HepG2 (cell line): Measurements from ENCODE around the gene JUND. TPM values are rescaled to one million over a fixed set of nuclear protein-coding genes. Genes with fewer than 3 reads are reported as not detected.

ENCODE experiments used
- CCAR2 ChIP-seq: fragments of 200-400 bp; formaldehyde crosslinking; optimal IDR thresholded peaks from 2 replicates; pipeline ENCODE3; 2018; ENCODE audit warnings: low read depth, mild to moderate bottlenecking, low read length, moderate library complexity
- CCDC6 ChIP-seq: sonication (generic); formaldehyde crosslinking; IDR thresholded peaks from 2 replicates; pipeline ENCODE4 v1.8.1; 2022; ENCODE audit warnings: mild to moderate bottlenecking, missing genetic modification reagents, moderate library complexity
- HNRNPH1 ChIP-seq: fragments of 200-400 bp; formaldehyde crosslinking; optimal IDR thresholded peaks from 2 replicates; pipeline ENCODE3; 2017; ENCODE audit warnings: mild to moderate bottlenecking, low read depth, low read length
- HOXA5 ChIP-seq: sonication (generic); formaldehyde crosslinking; IDR thresholded peaks from 2 replicates; pipeline ENCODE4 v1.4.0; 2020; ENCODE audit warnings: missing genetic modification reagents
- KDM6A ChIP-seq: IDR thresholded peaks from 2 replicates; pipeline ENCODE4 v1.6.1; 2016; ENCODE audit warnings: low read depth
- ZNF326 ChIP-seq: sonication (generic); formaldehyde crosslinking; IDR thresholded peaks from 2 replicates; pipeline ENCODE4 v1.4.0; 2020; ENCODE audit warnings: missing genetic modification reagents, borderline replicate concordance
- ZNF709 ChIP-seq: sonication (generic); formaldehyde crosslinking; IDR thresholded peaks from 2 replicates; pipeline ENCODE4 v1.5.0; 2020; ENCODE audit warnings: mild to moderate bottlenecking, missing genetic modification reagents
- ZNF780A ChIP-seq: sonication (generic); formaldehyde crosslinking; IDR thresholded peaks from 2 replicates; pipeline ENCODE4 v1.8.0; 2022; ENCODE audit warnings: mild to moderate bottlenecking, missing genetic modification reagents, moderate library complexity
- polyA plus RNA-seq, 8 experiments: library from polyadenylated mRNA; depleted of rRNA in 3 of 8; stranded (reverse) in 7 of 8; unstranded in 1 of 8; fragments of >200 nt; fragmentation: Illumina TruSeq in 4 of 8; extraction: Trizol in 4 of 8; gene quantifications; 2 replicates each; pipeline versions ENCODE4 v1.2.1 to v1.2.3, GENCODE V29; 2011 to 2016; ENCODE audit warnings: low read depth in 4 of 8, missing spikeins in 1 of 8, mixed read lengths in 1 of 8; ENCODE audit not compliant: insufficient read depth in 1 of 8
- total RNA-seq, 5 experiments: library from RNA; depleted of rRNA; stranded (reverse); fragments of >200 nt; fragmentation: Illumina TruSeq; extraction: Trizol; gene quantifications; 2 replicates each; pipeline ENCODE4 v1.2.3, GENCODE V29; 2016; ENCODE audit warnings: low read depth in 1 of 5
- TF ChIP-seq, protein P1 (sequence below): sonication (generic); formaldehyde crosslinking; IDR thresholded peaks from 2 replicates; pipeline ENCODE4 v1.5.1; 2020; ENCODE audit warnings: mild to moderate bottlenecking, missing genetic modification reagents, moderate library complexity
- TF ChIP-seq, protein P2 (sequence below): sonication (generic); formaldehyde crosslinking; IDR thresholded peaks from 2 replicates; pipeline ENCODE4 v1.8.1; 2022; ENCODE audit warnings: low read depth, mild to moderate bottlenecking, missing genetic modification reagents
- TF ChIP-seq, protein P3 (sequence below): conservative IDR thresholded peaks from 2 replicates; pipeline ENCODE4 v1.6.1; 2018; ENCODE audit warnings: missing genetic modification reagents
- TF ChIP-seq, protein P4 (sequence below): sonication (generic); formaldehyde crosslinking; IDR thresholded peaks from 2 replicates; pipeline ENCODE4 v1.4.0; 2020; ENCODE audit warnings: mild to moderate bottlenecking, missing genetic modification reagents
- TF ChIP-seq, protein P5 (sequence below): sonication (generic); formaldehyde crosslinking; IDR thresholded peaks from 2 replicates; pipeline ENCODE4 v1.4.0; 2020; ENCODE audit warnings: missing genetic modification reagents
- TF ChIP-seq, protein P6 (sequence below): sonication (generic); formaldehyde crosslinking; IDR thresholded peaks from 2 replicates; pipeline ENCODE4 v1.5.0; 2020; ENCODE audit warnings: mild to moderate bottlenecking, missing genetic modification reagents, borderline replicate concordance

The JUND gene
- total and polyA plus RNA-seq, 2 of the 13 experiments (the other 11 are each of a cell fraction or from before 2014, with no cell fraction given), result 41.2 to 59.8 TPM

DNA sequence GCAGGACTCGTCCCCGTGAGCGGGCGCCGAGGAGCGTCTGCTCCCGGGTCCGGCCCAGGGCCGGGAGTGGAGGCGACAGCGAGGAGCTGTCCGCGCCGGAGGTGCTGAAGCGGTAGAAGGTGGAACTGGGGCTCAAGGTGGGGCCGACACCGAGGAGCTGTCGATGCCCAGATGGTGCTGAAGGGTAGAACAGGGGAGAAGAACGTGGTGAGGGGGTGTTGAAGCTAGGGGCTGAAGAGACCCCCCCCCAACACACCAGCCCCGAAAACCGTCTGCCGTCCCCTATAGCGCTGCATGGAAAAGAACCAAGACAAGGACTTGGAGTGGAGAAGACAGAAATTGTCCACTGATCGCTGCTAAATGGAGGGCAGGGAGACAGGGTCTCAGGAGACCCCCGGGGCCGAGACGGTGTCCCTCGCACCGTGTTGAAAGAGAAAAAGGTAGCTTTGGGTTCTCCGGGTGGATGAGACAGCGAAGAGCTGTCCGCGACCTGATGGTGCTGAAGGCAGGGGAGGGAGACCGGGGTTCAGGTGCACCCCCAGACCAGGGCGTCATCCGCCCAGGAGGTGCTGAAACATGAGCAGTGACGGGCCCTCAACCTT is 48.1 kb downstream of the JUND start (continued):
- TF ChIP-seq ZNF326 (CRISPR knock-in tag) (peak; percentile 49; the same call in 1 of the 2 replicates), ZNF709 (CRISPR knock-in tag) (peak; percentile 80; the same call in 1 of the 2 replicates), ZNF780A (CRISPR knock-in tag) (peak; percentile 73; the same call in 1 of the 2 replicates), HOXA5 (CRISPR knock-in tag) (peak; percentile 99), CCAR2 (no peak), CCDC6 (CRISPR knock-in tag) (peak; percentile 77; the same call in 1 of the 2 replicates), KDM6A (CRISPR knock-in tag) (no peak; the same call in 1 of the 2 replicates), HNRNPH1 (no peak)
- TF ChIP-seq, protein P1, sequence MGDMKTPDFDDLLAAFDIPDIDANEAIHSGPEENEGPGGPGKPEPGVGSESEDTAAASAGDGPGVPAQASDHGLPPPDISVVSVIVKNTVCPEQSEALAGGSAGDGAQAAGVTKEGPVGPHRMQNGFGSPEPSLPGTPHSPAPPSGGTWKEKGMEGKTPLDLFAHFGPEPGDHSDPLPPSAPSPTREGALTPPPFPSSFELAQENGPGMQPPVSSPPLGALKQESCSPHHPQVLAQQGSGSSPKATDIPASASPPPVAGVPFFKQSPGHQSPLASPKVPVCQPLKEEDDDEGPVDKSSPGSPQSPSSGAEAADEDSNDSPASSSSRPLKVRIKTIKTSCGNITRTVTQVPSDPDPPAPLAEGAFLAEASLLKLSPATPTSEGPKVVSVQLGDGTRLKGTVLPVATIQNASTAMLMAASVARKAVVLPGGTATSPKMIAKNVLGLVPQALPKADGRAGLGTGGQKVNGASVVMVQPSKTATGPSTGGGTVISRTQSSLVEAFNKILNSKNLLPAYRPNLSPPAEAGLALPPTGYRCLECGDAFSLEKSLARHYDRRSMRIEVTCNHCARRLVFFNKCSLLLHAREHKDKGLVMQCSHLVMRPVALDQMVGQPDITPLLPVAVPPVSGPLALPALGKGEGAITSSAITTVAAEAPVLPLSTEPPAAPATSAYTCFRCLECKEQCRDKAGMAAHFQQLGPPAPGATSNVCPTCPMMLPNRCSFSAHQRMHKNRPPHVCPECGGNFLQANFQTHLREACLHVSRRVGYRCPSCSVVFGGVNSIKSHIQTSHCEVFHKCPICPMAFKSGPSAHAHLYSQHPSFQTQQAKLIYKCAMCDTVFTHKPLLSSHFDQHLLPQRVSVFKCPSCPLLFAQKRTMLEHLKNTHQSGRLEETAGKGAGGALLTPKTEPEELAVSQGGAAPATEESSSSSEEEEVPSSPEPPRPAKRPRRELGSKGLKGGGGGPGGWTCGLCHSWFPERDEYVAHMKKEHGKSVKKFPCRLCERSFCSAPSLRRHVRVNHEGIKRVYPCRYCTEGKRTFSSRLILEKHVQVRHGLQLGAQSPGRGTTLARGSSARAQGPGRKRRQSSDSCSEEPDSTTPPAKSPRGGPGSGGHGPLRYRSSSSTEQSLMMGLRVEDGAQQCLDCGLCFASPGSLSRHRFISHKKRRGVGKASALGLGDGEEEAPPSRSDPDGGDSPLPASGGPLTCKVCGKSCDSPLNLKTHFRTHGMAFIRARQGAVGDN (CRISPR knock-in tag), result peak; percentile 67
- TF ChIP-seq, protein P2, sequence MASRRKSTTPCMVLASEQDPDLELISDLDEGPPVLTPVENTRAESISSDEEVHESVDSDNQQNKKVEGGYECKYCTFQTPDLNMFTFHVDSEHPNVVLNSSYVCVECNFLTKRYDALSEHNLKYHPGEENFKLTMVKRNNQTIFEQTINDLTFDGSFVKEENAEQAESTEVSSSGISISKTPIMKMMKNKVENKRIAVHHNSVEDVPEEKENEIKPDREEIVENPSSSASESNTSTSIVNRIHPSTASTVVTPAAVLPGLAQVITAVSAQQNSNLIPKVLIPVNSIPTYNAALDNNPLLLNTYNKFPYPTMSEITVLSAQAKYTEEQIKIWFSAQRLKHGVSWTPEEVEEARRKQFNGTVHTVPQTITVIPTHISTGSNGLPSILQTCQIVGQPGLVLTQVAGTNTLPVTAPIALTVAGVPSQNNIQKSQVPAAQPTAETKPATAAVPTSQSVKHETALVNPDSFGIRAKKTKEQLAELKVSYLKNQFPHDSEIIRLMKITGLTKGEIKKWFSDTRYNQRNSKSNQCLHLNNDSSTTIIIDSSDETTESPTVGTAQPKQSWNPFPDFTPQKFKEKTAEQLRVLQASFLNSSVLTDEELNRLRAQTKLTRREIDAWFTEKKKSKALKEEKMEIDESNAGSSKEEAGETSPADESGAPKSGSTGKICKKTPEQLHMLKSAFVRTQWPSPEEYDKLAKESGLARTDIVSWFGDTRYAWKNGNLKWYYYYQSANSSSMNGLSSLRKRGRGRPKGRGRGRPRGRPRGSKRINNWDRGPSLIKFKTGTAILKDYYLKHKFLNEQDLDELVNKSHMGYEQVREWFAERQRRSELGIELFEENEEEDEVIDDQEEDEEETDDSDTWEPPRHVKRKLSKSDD (CRISPR knock-in tag), result 0 out of 2 replicates have a peak, but pooled peaks have one; percentile 11
- TF ChIP-seq, protein P3, sequence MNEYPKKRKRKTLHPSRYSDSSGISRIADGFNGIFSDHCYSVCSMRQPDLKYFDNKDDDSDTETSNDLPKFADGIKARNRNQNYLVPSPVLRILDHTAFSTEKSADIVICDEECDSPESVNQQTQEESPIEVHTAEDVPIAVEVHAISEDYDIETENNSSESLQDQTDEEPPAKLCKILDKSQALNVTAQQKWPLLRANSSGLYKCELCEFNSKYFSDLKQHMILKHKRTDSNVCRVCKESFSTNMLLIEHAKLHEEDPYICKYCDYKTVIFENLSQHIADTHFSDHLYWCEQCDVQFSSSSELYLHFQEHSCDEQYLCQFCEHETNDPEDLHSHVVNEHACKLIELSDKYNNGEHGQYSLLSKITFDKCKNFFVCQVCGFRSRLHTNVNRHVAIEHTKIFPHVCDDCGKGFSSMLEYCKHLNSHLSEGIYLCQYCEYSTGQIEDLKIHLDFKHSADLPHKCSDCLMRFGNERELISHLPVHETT (CRISPR knock-in tag), result peak; percentile 87; the same call in 1 of the 2 replicates
- TF ChIP-seq, protein P4, sequence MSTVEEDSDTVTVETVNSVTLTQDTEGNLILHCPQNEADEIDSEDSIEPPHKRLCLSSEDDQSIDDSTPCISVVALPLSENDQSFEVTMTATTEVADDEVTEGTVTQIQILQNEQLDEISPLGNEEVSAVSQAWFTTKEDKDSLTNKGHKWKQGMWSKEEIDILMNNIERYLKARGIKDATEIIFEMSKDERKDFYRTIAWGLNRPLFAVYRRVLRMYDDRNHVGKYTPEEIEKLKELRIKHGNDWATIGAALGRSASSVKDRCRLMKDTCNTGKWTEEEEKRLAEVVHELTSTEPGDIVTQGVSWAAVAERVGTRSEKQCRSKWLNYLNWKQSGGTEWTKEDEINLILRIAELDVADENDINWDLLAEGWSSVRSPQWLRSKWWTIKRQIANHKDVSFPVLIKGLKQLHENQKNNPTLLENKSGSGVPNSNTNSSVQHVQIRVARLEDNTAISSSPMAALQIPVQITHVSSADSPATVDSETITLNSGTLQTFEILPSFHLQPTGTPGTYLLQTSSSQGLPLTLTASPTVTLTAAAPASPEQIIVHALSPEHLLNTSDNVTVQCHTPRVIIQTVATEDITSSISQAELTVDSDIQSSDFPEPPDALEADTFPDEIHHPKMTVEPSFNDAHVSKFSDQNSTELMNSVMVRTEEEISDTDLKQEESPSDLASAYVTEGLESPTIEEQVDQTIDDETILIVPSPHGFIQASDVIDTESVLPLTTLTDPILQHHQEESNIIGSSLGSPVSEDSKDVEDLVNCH (CRISPR knock-in tag), result no peak
- TF ChIP-seq, protein P5, sequence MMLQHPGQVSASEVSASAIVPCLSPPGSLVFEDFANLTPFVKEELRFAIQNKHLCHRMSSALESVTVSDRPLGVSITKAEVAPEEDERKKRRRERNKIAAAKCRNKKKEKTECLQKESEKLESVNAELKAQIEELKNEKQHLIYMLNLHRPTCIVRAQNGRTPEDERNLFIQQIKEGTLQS, result peak; percentile 67; the same call in 1 of the 2 replicates
- TF ChIP-seq, protein P6, sequence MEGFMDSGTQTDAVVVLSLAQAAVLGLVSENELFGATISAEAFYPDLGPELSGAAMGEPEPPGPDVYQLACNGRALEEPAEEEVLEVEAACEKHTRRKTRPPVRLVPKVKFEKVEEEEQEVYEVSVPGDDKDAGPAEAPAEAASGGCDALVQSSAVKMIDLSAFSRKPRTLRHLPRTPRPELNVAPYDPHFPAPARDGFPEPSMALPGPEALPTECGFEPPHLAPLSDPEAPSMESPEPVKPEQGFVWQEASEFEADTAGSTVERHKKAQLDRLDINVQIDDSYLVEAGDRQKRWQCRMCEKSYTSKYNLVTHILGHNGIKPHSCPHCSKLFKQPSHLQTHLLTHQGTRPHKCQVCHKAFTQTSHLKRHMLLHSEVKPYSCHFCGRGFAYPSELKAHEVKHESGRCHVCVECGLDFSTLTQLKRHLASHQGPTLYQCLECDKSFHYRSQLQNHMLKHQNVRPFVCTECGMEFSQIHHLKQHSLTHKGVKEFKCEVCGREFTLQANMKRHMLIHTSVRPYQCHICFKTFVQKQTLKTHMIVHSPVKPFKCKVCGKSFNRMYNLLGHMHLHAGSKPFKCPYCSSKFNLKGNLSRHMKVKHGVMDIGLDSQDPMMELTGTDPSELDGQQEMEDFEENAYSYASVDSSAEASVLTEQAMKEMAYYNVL (CRISPR knock-in tag), result no peak
